ENCODE data around the gene MRPS22.
A peak's percentile ranks its signal among the peaks of the same experiment; 100 is the strongest.

DNA sequence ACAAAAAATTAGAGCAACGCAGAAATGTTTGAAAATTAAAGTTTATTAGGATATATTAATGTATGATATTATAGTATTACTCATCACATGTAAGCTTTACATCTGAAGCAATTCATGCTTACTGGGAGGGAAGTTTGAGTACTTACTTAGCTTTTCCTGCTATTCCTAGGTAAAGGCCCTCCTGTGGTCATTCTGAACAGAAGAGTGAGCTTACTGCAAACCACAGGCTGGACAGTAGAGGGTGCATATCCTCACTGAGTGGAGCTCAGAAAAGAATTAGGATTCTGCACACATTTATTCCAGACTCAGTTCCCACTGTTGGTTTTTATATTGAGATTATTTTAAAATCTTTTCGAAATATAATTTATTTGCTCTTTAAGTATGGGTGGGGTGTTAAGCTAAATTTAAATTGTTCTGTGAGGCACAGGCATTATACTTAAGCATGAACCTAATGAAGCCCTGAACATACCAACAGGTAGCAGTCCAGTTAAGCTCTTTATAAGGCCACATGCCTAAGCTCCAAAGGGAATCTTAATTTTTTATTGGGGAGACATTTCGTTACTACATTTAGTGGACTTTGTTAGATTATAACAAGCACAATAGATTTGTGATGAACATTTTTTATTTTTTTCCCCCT, 10.2 kb downstream of the MRPS22 start:
- TF ChIP-seq, protein P1, sequence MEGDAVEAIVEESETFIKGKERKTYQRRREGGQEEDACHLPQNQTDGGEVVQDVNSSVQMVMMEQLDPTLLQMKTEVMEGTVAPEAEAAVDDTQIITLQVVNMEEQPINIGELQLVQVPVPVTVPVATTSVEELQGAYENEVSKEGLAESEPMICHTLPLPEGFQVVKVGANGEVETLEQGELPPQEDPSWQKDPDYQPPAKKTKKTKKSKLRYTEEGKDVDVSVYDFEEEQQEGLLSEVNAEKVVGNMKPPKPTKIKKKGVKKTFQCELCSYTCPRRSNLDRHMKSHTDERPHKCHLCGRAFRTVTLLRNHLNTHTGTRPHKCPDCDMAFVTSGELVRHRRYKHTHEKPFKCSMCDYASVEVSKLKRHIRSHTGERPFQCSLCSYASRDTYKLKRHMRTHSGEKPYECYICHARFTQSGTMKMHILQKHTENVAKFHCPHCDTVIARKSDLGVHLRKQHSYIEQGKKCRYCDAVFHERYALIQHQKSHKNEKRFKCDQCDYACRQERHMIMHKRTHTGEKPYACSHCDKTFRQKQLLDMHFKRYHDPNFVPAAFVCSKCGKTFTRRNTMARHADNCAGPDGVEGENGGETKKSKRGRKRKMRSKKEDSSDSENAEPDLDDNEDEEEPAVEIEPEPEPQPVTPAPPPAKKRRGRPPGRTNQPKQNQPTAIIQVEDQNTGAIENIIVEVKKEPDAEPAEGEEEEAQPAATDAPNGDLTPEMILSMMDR (IDR thresholded peaks at IDR 0.05) = peak in 2 of 4 experiments; percentile 27 to 51
- TF ChIP-seq POLR2A (IDR thresholded peaks at IDR 0.05) = no peak

Data from prostate gland (tissue), 2 donors.